Omental fat pad (tissue), 4 donors: Measurements from ENCODE around the gene MLF1. TPM values are rescaled to one million over a fixed set of nuclear protein-coding genes. Genes with fewer than 3 reads are reported as not detected.

Experiments used
- ATAC-seq: fragments of 150-250 bp; one replicate; pipeline ENCODE4 v1.9.1; 2016; ENCODE audit warnings: mild to moderate bottlenecking, moderate library complexity; ENCODE audit not compliant: low FRiP score
- DNase-seq: peaks from one replicate; pipeline ENCODE4 v3.0.0-alpha.2; 2019; ENCODE audit warnings: low spot score
- CTCF ChIP-seq, 3 donors: fragments of 450-650 bp; IDR thresholded peaks; one replicate each; pipeline ENCODE4 v1.5.1; 2016 to 2017; ENCODE audit warnings: antibody characterized with exemption in 3 of 3, mild to moderate bottlenecking in 3 of 3, moderate library complexity in 2 of 3
- total RNA-seq, 4 donors: library from RNA; depleted of rRNA; stranded (reverse); fragments of >200 nt; gene quantifications; one replicate each; pipeline ENCODE4 v1.1.0, GENCODE V29; 2016

The MLF1 gene
- total RNA-seq, 4 donors from 2014 or later = 4.4 to 20.4 (median 10.0) TPM

- TF ChIP-seq CTCF (IDR thresholded peaks at IDR 0.05) = no peak
- DNase-seq (no peak), ATAC-seq (no peak)
Measured at GRCh38 chr3:158631981-158632380, 61.0 kb downstream of the MLF1 start.

GRCh38 chr3:158640646-158641045 lies 69.7 kb downstream of the MLF1 start:
- DNase-seq = no peak
- no peak for ATAC-seq
- TF ChIP-seq CTCF (IDR thresholded peaks at IDR 0.05) = no peak

GRCh38 chr3:158642005-158642404 lies 71.0 kb downstream of the MLF1 start:
- no peak for TF ChIP-seq CTCF (IDR thresholded peaks at IDR 0.05)
- ATAC-seq (no peak), DNase-seq (no peak)

- TF ChIP-seq CTCF (IDR thresholded peaks at IDR 0.05) = no peak
- DNase-seq = no peak
- ATAC-seq = no peak
Measured at GRCh38 chr3:158642474-158643210, 71.6 kb downstream of the MLF1 start.

GRCh38 chr3:158644345-158644908 lies 73.4 kb downstream of the MLF1 start, which contains the start of gene GFM1:
Gene GFM1 (plus strand): TSS chr3:158644527. CDS start chr3:158644635, 108 bp downstream.
- DNase-seq (peak; percentile 82), ATAC-seq (peak; percentile 99)
- peak in 1 of 3 donors; percentile 45 for TF ChIP-seq CTCF (IDR thresholded peaks at IDR 0.05)

- ATAC-seq (no peak), DNase-seq (no peak)
- TF ChIP-seq CTCF (IDR thresholded peaks at IDR 0.05) = no peak
Measured at GRCh38 chr3:158649791-158650190, 78.8 kb downstream of the MLF1 start.

- no peak for ATAC-seq
- TF ChIP-seq CTCF (IDR thresholded peaks at IDR 0.05) = no peak
- DNase-seq = no peak
Measured at GRCh38 chr3:158651192-158651591, 80.2 kb downstream of the MLF1 start.
